DOHH2 (cell line): ENCODE measurements around the gene VRK2.

ENCODE experiments used
- H3F3A ChIP-seq: fragments of 200-600 bp; sonication (generic), shearing (Covaris generic); 2 replicates; pipeline ENCODE4 v1.6.0; 2016; ENCODE audit warnings: antibody characterized with exemption, mild to moderate bottlenecking; ENCODE audit not compliant: control insufficient read depth, insufficient read depth
- H3K27ac ChIP-seq: fragments of 200-600 bp; sonication (generic); 2 replicates; pipeline ENCODE4 v1.5.1; 2014; ENCODE audit warnings: low read depth, mild to moderate bottlenecking, low read length, moderate library complexity
- H3K27me3 ChIP-seq: fragments of 200-600 bp; sonication (generic); 2 replicates; pipeline ENCODE4 v1.6.1; 2014; ENCODE audit warnings: mild to moderate bottlenecking, low read length, mixed read lengths; ENCODE audit not compliant: control insufficient read depth
- H3K36me3 ChIP-seq: fragments of 200-600 bp; sonication (generic); 2 replicates; pipeline ENCODE4 v1.6.1; 2014; ENCODE audit warnings: mild to moderate bottlenecking, low read length, moderate library complexity, mixed read lengths; ENCODE audit not compliant: control insufficient read depth
- H3K4me1 ChIP-seq: fragments of 200-600 bp; sonication (generic); 2 replicates; pipeline ENCODE4 v1.6.1; 2014; ENCODE audit warnings: mild to moderate bottlenecking, low read length, mixed read lengths; ENCODE audit not compliant: control insufficient read depth
- H3K4me2 ChIP-seq: fragments of 200-600 bp; sonication (generic); 2 replicates; pipeline ENCODE4 v1.6.0; 2014; ENCODE audit warnings: mild to moderate bottlenecking, low read length, moderate library complexity
- H3K4me3 ChIP-seq: fragments of 200-600 bp; sonication (generic); 2 replicates; pipeline ENCODE4 v1.5.1; 2014; ENCODE audit warnings: mild to moderate bottlenecking, low read length, mixed read lengths
- H3K79me2 ChIP-seq: fragments of 200-600 bp; sonication (generic); 2 replicates; pipeline ENCODE4 v1.6.1; 2014; ENCODE audit warnings: mild to moderate bottlenecking, low read length, mixed read lengths; ENCODE audit not compliant: control insufficient read depth
- H3K9me2 ChIP-seq: fragments of 200-600 bp; sonication (generic); replicated peaks from 2 replicates; pipeline ENCODE4 v1.6.1; 2014; ENCODE audit warnings: mild to moderate bottlenecking, low read length, mixed read lengths; ENCODE audit not compliant: control insufficient read depth
- H3K9me3 ChIP-seq: fragments of 200-600 bp; sonication (generic); 2 replicates; pipeline ENCODE4 v1.6.1; 2014; ENCODE audit warnings: antibody characterized with exemption, low read length, mixed read lengths; ENCODE audit not compliant: control insufficient read depth, insufficient read depth
- H4K20me1 ChIP-seq: fragments of 200-600 bp; sonication (generic); 2 replicates; pipeline ENCODE4 v1.6.0; 2014; ENCODE audit warnings: low read depth, mild to moderate bottlenecking, antibody characterized with exemption, low read length, moderate library complexity; ENCODE audit not compliant: control insufficient read depth, insufficient read depth
- EZH2phosphoT487 ChIP-seq: fragments of 200-600 bp; sonication (generic); IDR thresholded peaks from 2 replicates; pipeline ENCODE4 v1.6.1; 2017; ENCODE audit warnings: borderline replicate concordance, mild to moderate bottlenecking, antibody characterized with exemption, low read length, moderate library complexity, mixed read lengths
- TF ChIP-seq, protein P1 (sequence below): fragments of 200-600 bp; sonication (generic); IDR thresholded peaks from one replicate; pipeline ENCODE4 v1.5.1; 2014; ENCODE audit warnings: antibody characterized with exemption, mild to moderate bottlenecking, low read depth, low read length; ENCODE audit not compliant: poor library complexity, severe bottlenecking

Gene VRK2

DNA sequence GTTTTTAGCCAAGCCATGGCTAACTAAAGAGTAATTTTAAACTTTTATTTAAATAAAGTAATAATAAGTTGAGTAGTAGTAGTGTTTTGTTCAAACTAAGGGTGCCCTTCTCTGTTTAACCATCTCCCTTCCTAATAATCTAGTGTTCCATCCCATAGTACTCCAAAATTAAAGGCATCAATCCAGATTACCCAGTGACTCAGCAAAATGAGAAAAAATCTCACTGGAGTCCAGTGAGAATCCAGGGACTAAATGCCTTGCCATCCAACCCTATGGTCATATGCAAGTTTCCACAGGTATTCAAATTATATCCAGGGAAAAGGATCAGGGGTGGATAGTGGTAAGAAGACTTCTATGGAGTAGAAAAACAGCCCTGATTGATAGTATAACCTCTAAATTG, 19.6 kb upstream of the VRK2 start:
- no peak overlapping the region for H3K4me2 ChIP-seq
- H3K36me3 ChIP-seq = no peaks in the 10 kb centered on the region
- H4K20me1 ChIP-seq = no peaks in the 10 kb centered on the region
- no peaks in the 10 kb centered on the region for H3K9me2 ChIP-seq
- no peak overlapping the region for H3K4me3 ChIP-seq
- H3K79me2 ChIP-seq = no peaks in the 10 kb centered on the region
- H3K9me3 ChIP-seq = no peaks in the 10 kb centered on the region
- no peaks in the 10 kb centered on the region for H3K27me3 ChIP-seq
- no peaks in the 10 kb centered on the region for H3F3A ChIP-seq
- no peak overlapping the region for H3K27ac ChIP-seq
- no peak for TF ChIP-seq EZH2phosphoT487
- TF ChIP-seq, protein P1, sequence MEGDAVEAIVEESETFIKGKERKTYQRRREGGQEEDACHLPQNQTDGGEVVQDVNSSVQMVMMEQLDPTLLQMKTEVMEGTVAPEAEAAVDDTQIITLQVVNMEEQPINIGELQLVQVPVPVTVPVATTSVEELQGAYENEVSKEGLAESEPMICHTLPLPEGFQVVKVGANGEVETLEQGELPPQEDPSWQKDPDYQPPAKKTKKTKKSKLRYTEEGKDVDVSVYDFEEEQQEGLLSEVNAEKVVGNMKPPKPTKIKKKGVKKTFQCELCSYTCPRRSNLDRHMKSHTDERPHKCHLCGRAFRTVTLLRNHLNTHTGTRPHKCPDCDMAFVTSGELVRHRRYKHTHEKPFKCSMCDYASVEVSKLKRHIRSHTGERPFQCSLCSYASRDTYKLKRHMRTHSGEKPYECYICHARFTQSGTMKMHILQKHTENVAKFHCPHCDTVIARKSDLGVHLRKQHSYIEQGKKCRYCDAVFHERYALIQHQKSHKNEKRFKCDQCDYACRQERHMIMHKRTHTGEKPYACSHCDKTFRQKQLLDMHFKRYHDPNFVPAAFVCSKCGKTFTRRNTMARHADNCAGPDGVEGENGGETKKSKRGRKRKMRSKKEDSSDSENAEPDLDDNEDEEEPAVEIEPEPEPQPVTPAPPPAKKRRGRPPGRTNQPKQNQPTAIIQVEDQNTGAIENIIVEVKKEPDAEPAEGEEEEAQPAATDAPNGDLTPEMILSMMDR = no peak
- H3K4me1 ChIP-seq = peaks cover 21% of the 10 kb centered on the region

DNA sequence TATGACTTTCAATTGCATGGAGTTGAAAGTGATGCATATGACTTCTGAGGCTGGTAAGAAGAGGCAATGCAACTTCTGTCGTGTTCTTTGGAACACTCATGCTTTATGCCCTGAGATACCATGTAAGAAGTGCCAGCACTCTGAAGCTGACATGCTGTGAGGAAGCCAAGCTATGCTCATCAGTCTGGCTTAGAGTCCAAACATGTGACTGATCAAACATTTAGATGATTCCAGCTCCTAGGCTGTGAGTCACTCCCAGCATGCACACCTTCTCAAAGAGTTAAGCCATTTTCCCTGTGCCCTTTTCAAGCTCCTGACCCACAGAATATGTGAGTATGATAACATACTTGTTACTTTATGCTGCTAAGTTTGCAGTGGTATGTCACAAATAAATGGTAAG, 15.8 kb upstream of the VRK2 start:
- H3K27me3 ChIP-seq = no peaks in the 10 kb centered on the region
- no peaks in the 10 kb centered on the region for H3F3A ChIP-seq
- H3K9me3 ChIP-seq = no peaks in the 10 kb centered on the region
- no peaks in the 10 kb centered on the region for H3K79me2 ChIP-seq
- no peak overlapping the region for H3K4me2 ChIP-seq
- H3K4me1 ChIP-seq = peaks cover 25% of the 10 kb centered on the region
- H4K20me1 ChIP-seq = no peaks in the 10 kb centered on the region
- H3K4me3 ChIP-seq = no peak overlapping the region
- TF ChIP-seq, protein P1 = no peak
- no peak for TF ChIP-seq EZH2phosphoT487
- H3K36me3 ChIP-seq = no peaks in the 10 kb centered on the region
- H3K27ac ChIP-seq = no peak overlapping the region
- H3K9me2 ChIP-seq = no peaks in the 10 kb centered on the region

DNA sequence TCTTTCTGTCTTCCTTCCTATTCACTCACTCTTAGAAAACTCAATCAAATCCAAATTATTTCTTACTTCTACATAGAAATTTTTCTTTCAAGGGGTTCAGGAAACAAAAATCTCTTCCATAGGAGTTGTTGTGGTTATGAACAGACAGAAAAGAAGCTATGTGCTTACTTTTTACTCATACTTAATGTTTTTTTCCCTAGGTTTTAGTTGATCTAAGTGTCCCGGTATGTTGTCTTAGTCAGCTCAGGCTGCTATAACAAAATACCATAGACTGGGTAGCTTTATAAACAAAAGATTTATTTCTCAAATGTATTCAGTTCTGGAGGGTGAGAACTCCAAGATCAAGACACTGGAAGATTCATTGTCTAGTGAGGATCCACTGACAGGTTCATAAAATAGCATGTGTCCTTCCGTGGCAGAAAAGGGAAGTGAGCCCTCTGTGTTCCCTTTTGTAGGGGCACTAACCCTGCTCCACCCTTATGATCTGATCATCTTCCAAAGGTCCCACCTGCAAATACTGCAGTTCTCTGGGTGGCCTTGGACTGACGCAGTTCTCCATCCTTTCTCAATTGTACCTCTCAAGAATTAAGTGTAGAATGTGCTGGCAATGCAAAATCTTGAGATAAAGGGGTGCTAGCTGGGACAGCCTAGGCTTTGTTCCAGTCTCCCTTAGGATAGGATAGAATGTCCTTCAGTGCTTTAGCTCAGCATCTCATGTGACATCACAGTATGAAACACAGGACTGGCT, 14.4 kb upstream of the VRK2 start:
- H3F3A ChIP-seq = no peaks in the 10 kb centered on the region
- H3K27ac ChIP-seq = no peak overlapping the region
- H3K4me1 ChIP-seq = peaks cover 25% of the 10 kb centered on the region
- H3K27me3 ChIP-seq = no peaks in the 10 kb centered on the region
- H4K20me1 ChIP-seq = no peaks in the 10 kb centered on the region
- no peaks in the 10 kb centered on the region for H3K9me2 ChIP-seq
- TF ChIP-seq EZH2phosphoT487 = no peak
- TF ChIP-seq, protein P1 = no peak
- H3K79me2 ChIP-seq = no peaks in the 10 kb centered on the region
- H3K4me3 ChIP-seq = peak overlapping the region; percentile 4; the same call in 1 of the 2 replicates
- H3K36me3 ChIP-seq = no peaks in the 10 kb centered on the region
- H3K4me2 ChIP-seq = peak overlapping the region; percentile 48
- H3K9me3 ChIP-seq = no peaks in the 10 kb centered on the region
